Measurements from ENCODE around the gene ASXL2.

ASXL2 gene

DNA sequence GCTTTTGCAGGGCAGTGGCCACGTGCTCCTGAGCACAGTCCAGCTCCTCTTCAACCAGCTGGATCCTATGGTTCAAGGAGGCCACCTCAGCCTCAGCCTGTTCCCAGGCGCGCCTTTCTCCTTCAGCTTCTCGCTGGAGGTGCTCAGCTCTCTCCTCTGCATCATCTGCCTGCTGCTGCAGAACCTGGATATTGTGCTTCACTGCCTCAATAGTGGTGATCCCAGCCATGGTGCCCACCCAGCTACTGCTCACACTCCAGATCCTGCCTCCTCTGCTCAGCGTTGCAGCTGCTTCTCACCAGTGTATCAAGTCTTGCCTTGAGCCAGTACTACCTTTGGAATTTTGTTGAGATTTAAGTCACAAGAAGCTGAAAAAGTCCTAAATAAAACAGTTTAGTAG, 67.9 kb downstream of the ASXL2 start:
- Histone ChIP-seq H3K36me3 (ENCODE audit: insufficient read depth, low read length) (peaks cover 11% of the 10 kb centered on the region; the same call in 1 of the 2 replicates), H3K4me2 (ENCODE audit: low read depth, low read length, poor library complexity, severe bottlenecking) (no peak overlapping the region), H3K79me2 (ENCODE audit: insufficient read depth, low read length) (peaks cover 39% of the 10 kb centered on the region), H3K9me3 (ENCODE audit: insufficient read depth, low read depth, low read length) (no peaks in the 10 kb centered on the region), H3K27me3 (ENCODE audit: insufficient read depth, low read length, poor library complexity, severe bottlenecking) (no peaks in the 10 kb centered on the region), H3F3A (ENCODE audit: low read depth) (no peaks in the 10 kb centered on the region), H3K4me3 (ENCODE audit: low read length, poor library complexity, severe bottlenecking) (no peak overlapping the region), H4K20me1 (ENCODE audit: insufficient read depth, low read length, poor library complexity, severe bottlenecking) (no peaks in the 10 kb centered on the region), H3K9me2 (replicated peaks; ENCODE audit: low read depth, low read length) (no peaks in the 10 kb centered on the region), H3K4me1 (ENCODE audit: insufficient read depth, low read length, poor library complexity, severe bottlenecking) (peaks cover 17% of the 10 kb centered on the region), H2AFZ (ENCODE audit: low read length) (no peak overlapping the region), H3K9ac (ENCODE audit: low read depth, low read length, poor library complexity, severe bottlenecking) (no peak overlapping the region)
- TF ChIP-seq, protein P1, sequence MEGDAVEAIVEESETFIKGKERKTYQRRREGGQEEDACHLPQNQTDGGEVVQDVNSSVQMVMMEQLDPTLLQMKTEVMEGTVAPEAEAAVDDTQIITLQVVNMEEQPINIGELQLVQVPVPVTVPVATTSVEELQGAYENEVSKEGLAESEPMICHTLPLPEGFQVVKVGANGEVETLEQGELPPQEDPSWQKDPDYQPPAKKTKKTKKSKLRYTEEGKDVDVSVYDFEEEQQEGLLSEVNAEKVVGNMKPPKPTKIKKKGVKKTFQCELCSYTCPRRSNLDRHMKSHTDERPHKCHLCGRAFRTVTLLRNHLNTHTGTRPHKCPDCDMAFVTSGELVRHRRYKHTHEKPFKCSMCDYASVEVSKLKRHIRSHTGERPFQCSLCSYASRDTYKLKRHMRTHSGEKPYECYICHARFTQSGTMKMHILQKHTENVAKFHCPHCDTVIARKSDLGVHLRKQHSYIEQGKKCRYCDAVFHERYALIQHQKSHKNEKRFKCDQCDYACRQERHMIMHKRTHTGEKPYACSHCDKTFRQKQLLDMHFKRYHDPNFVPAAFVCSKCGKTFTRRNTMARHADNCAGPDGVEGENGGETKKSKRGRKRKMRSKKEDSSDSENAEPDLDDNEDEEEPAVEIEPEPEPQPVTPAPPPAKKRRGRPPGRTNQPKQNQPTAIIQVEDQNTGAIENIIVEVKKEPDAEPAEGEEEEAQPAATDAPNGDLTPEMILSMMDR (conservative IDR thresholded peaks at IDR 0.05; ENCODE audit: low read length): no peak
- TF ChIP-seq EZH2phosphoT487 (IDR thresholded peaks at IDR 0.05; ENCODE audit: borderline replicate concordance): no peak

DNA sequence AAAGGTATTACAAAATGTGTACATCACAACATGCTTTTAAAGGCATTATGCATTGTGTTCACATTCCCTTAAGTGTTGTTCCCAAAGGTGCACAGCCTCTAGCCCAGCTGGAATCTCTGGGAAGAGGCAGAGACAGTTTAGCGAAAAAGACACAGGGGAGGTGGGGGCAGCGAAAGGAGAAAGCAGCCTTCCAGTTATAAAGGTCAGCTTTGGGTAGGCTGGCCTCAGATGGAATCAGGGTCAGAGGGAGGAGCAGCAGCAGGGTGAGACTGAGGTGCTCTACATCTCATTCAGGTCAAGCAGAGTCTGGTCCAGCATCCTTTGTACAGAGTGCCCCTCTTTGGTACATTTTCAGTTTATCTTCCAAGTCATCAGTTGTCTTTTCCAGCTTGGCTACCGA, 68.6 kb downstream of the ASXL2 start:
- Histone ChIP-seq H3K9me2 (replicated peaks; ENCODE audit: low read depth, low read length) (no peaks in the 10 kb centered on the region), H3K36me3 (ENCODE audit: insufficient read depth, low read length) (peaks cover 17% of the 10 kb centered on the region; the same call in 1 of the 2 replicates), H3K27me3 (ENCODE audit: insufficient read depth, low read length, poor library complexity, severe bottlenecking) (no peaks in the 10 kb centered on the region), H3K9ac (ENCODE audit: low read depth, low read length, poor library complexity, severe bottlenecking) (no peak overlapping the region), H3K4me3 (ENCODE audit: low read length, poor library complexity, severe bottlenecking) (no peak overlapping the region), H4K20me1 (ENCODE audit: insufficient read depth, low read length, poor library complexity, severe bottlenecking) (no peaks in the 10 kb centered on the region), H3K4me2 (ENCODE audit: low read depth, low read length, poor library complexity, severe bottlenecking) (no peak overlapping the region), H2AFZ (ENCODE audit: low read length) (no peak overlapping the region), H3F3A (ENCODE audit: low read depth) (no peaks in the 10 kb centered on the region), H3K9me3 (ENCODE audit: insufficient read depth, low read depth, low read length) (no peaks in the 10 kb centered on the region), H3K79me2 (ENCODE audit: insufficient read depth, low read length) (peaks cover 35% of the 10 kb centered on the region), H3K4me1 (ENCODE audit: insufficient read depth, low read length, poor library complexity, severe bottlenecking) (peaks cover 17% of the 10 kb centered on the region)
- TF ChIP-seq, protein P1 (conservative IDR thresholded peaks at IDR 0.05; ENCODE audit: low read length): no peak
- no peak for TF ChIP-seq EZH2phosphoT487 (IDR thresholded peaks at IDR 0.05; ENCODE audit: borderline replicate concordance)

DNA sequence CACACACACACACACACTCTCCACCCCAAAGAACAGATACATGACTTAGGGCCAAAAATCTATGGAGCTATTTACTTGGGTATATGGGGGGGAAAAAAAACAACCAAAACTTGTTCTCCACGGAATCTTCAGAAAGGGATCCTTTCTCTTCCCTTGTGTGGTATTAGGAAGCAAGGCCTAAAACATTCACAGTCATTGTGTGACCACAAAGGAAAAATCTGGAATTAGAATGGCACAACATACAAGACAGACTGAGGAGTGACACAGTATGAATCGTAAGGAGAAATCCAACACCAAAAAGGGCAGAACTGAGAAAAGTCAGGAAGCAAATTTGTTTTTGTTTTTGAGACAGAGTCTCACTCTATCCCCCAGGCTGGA, 70.3 kb downstream of the ASXL2 start:
- Histone ChIP-seq H3K27me3 (ENCODE audit: insufficient read depth, low read length, poor library complexity, severe bottlenecking) (no peaks in the 10 kb centered on the region), H2AFZ (ENCODE audit: low read length) (no peak overlapping the region), H3K9ac (ENCODE audit: low read depth, low read length, poor library complexity, severe bottlenecking) (no peak overlapping the region), H3K79me2 (ENCODE audit: insufficient read depth, low read length) (peaks cover 21% of the 10 kb centered on the region), H4K20me1 (ENCODE audit: insufficient read depth, low read length, poor library complexity, severe bottlenecking) (no peaks in the 10 kb centered on the region), H3K4me3 (ENCODE audit: low read length, poor library complexity, severe bottlenecking) (no peak overlapping the region), H3K4me2 (ENCODE audit: low read depth, low read length, poor library complexity, severe bottlenecking) (no peak overlapping the region), H3F3A (ENCODE audit: low read depth) (no peaks in the 10 kb centered on the region), H3K36me3 (ENCODE audit: insufficient read depth, low read length) (peaks cover 33% of the 10 kb centered on the region), H3K9me2 (replicated peaks; ENCODE audit: low read depth, low read length) (no peaks in the 10 kb centered on the region), H3K9me3 (ENCODE audit: insufficient read depth, low read depth, low read length) (no peaks in the 10 kb centered on the region), H3K4me1 (ENCODE audit: insufficient read depth, low read length, poor library complexity, severe bottlenecking) (peaks cover 17% of the 10 kb centered on the region)
- TF ChIP-seq, protein P1 (conservative IDR thresholded peaks at IDR 0.05; ENCODE audit: low read length): no peak
- no peak for TF ChIP-seq EZH2phosphoT487 (IDR thresholded peaks at IDR 0.05; ENCODE audit: borderline replicate concordance)
